CD4-positive, alpha-beta T cell treated with Interferon alpha-2 for 1 hour (primary cell): ENCODE measurements around the gene MOV10L1.

Experiments used
- DNase-seq, 2 donors: peaks; one replicate each; pipeline ENCODE4 v3.0.0-alpha.2; 2020 to 2022

The MOV10L1 gene

GRCh38 chr22:50177537-50178470, 88.0 kb downstream of the MOV10L1 start:
- no peak for DNase-seq

DNA sequence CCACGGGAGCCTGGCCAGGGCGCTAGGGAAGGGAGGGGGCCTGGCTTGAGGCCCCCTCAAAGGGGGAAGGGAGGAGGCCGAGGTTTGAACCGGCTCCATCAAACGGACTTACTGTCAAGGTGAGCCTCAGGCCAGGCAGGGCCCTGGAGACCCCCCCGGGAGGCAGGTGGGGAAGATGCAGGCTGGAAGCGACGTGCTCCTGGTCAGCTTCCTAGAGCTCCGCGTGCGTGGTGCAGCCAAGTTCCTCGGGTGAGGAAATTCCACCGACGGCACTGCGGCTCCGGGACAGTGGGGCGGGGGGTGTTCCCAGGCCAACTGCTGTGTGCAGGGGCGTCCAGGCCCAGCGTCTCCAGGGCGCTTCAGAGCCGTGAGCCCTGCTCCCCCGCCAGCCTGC, 88.7 kb downstream of the MOV10L1 start:
- no peak for DNase-seq

GRCh38 chr22:50178871-50179869, 89.4 kb downstream of the MOV10L1 start:
- DNase-seq: no peak

GRCh38 chr22:50179937-50180726, 90.3 kb downstream of the MOV10L1 start:
- no peak for DNase-seq

GRCh38 chr22:50180727-50181521, 91.1 kb downstream of the MOV10L1 start:
- DNase-seq: no peak

DNA sequence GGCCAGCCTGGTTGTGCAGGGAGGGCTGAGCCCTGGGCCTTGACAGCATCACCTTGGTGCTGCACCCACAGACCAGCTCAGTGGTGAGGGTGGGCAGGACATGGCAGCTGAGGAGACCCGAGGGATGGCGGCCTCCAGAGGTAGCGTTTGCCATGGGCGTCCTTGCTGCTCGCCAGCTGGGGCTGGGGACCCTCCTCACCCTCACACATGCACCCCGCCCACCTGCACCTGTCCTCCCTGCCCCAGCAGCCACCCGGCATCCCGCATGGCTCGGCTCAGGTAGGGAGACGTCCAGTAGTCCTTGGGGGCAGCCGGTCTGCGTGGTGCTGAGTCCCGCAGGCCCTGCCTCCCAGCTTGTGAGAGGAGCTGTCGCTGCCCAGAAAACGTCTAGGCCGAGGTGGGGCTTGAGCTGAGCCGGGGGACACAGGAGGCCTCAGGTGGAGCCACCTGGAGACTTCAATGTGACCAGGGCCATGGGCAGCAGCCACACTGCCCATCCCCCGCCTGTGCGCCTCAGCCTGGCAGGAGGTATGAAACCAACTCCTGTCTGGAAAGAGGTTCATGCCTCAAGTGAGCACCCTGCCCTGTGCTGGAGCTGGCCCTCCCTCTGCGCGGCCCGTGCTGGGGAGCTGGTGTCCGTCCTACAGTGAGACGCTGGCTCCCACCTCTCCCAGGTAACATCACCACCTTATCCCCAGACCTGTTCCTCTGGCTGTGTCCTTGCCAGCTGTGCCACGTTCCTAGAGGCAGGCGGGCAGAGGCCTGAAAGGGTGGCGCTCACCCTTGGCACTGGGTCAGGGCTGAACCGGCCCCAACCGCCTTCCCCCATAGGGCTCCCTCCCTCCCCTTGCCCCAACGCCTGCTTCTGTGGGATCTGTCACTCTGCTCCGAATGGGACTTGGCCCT, 92.6 kb downstream of the MOV10L1 start:
- no peak for DNase-seq

GRCh38 chr22:50183141-50183971, 93.5 kb downstream of the MOV10L1 start:
- DNase-seq: no peak

DNA sequence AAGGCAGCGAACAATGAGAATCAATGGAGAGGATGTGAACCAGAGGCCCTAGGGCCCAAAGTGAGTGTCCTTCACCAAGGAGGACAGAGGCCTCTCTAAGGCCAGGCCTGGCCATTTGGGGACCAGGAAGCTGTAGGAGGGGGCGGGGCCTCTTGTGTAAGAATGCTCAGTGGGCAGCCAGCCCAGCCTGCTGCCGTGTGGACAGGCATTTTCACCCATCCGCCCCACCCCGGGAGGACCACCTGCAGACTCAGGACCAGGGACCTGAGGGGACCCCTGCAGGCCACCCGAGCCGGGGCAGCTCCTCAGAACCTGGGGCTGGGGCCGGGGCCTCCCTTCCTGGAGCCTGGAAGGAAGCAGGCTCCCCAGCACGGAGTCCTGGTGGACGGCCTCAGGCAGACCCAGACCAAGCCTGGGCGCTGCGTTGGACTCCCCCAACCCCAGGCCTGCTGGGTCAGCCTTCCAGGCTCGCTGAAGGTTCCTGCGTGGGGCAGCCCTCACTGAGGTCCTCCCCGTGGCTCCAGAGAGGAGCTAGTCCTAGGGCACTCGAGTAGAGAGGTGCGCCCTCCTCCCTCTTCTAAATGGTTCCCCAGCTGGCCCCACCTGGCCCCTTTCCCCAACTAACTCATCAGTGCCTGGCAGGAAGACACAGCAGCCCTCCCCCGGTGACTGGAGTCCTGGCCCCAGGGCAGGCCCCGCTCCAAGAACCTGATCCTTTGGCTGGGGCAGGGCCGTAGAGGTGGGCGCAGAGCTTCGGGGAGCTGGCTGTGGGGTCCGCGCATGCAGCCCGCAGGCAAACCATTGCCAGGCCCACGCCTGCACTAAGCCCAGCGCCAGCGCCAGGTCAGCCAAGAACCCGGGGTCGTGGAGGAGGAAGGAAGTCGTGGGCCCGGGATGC, 94.4 kb downstream of the MOV10L1 start:
- no peak for DNase-seq

DNA sequence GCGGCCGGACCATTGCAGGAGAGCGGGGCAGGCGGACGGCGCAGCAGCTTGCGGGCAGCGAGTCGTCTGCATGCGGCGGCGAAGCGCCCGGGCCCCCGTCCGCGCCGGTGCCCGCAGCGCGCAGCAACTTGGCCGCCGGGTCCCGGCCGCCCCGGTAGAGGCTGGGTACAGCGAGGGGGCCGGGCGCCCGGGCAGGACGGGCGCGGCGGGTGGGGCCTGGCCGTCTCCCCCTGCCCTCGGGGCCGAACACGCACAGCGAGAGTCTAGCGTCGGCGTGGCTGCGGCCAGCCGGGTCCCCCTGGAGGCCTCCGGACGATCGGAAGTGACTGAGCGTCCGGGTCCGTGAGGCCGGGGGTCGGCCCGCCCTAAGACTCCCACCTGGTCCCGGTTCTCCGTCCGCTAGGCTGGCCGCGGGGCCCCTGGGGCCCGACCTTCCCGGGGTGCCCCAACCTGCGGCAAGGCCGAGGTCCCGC, 95.1 kb downstream of the MOV10L1 start:
- DNase-seq: no peak

- peak; percentile 90 to 93 for DNase-seq
Measured at GRCh38 chr22:50185375-50186087, 95.7 kb downstream of the MOV10L1 start, which contains the start of gene TRABD. TRABD (plus strand) TSS chr22:50185913; CDS start chr22:50193061, 7,148 bp downstream.

GRCh38 chr22:50186181-50186714, 96.4 kb downstream of the MOV10L1 start:
- no peak for DNase-seq

DNA sequence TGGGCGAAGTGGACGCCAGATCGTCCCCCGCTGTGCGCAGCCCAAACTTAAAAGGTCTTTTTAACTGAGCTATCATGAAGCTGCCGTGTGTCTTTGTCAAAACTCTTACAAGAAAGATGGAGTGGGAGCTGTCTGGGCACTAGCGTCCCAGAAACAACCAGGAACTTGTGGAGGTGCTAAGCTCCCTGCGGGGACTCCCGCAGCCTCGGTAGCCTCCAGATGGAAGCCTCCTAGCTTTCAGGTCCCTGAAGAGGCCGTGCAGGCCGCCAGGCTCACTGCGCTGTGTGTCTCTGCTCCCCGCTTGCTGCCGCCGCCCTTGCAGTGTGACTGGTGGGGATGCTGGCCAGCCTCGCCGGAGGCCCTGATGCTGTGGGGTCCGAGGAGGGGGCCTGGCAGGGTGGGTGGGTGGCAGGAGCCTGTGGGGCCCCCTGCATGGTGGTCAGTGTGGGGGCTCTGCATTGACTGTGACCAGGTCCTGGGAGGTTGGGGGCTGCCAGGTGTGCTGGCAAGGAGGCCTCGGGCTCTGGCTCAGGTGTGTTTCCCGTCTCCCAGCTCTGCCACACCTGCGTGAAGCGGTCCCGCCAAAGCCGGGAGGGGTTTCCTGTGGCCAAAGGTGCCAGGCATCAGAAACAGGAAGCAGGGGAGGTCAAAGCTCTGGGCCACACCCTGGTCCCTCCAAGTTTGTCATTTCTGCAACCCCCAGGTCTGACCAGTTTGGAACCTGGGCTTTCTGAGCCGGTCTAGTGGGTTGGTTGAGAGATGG, 97.1 kb downstream of the MOV10L1 start:
- DNase-seq: no peak

DNA sequence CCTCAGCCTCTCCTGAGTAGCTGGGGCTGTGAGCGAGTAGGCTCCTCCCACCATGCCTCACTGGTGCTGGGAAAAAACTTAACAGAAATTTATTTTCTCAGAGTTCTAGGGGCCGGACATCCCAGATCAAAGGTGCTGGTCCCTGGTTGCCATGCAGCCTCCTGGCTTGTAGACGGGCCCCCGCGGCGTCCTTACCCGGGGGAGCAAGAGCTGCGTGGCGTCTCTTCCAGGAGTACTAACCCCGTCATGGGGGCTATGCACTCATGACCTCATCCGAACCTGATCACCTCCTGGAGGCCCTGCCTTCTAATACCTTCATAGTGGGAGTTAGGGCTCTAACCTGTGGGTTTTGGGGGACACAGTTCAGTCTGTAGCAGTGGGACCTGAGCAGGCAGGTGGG, 98.5 kb downstream of the MOV10L1 start:
- no peak for DNase-seq

GRCh38 chr22:50189184-50189848, 99.5 kb downstream of the MOV10L1 start:
- DNase-seq: no peak

- DNase-seq: no peak
Measured at GRCh38 chr22:50189849-50190181, 100.0 kb downstream of the MOV10L1 start.
